Esophagus squamous epithelium (tissue), 5 donors: Measurements from ENCODE around the gene IL22. TPM values are rescaled to one million over a fixed set of nuclear protein-coding genes. Genes with fewer than 3 reads are reported as not detected.

Experiments
- DNase-seq: peaks from one replicate; lab custom pipeline; 2025; lab: John Stamatoyannopoulos, UW
- H3K27ac ChIP-seq, 4 donors: fragments of 200-600 bp; sonication (generic); one replicate each; pipeline ENCODE4 v1.5.1; 2016 to 2019; ENCODE audit warnings: mild to moderate bottlenecking in 1 of 4
- H3K27me3 ChIP-seq, 4 donors: fragments of 200-600 bp; sonication (generic); 1 replicate in 3 of 4; 2 replicates in 1 of 4; pipeline versions ENCODE4 v1.5.1 to v1.6.0; 2017 to 2021; ENCODE audit warnings: antibody characterized with exemption in 1 of 4
- H3K36me3 ChIP-seq, 3 donors: fragments of 200-600 bp; sonication (generic); one replicate each; pipeline ENCODE4 v1.5.1; 2016 to 2019
- H3K4me1 ChIP-seq, 3 donors: fragments of 200-600 bp; sonication (generic); one replicate each; pipeline ENCODE4 v1.5.1; 2017 to 2019
- H3K4me3 ChIP-seq, 4 donors: fragments of 200-600 bp; sonication (generic); 1 replicate in 3 of 4; 2 replicates in 1 of 4; pipeline ENCODE4 v1.5.1; 2016 to 2019; ENCODE audit warnings: mild to moderate bottlenecking in 2 of 4, moderate library complexity in 1 of 4
- H3K9me3 ChIP-seq, 3 donors: fragments of 200-600 bp; sonication (generic); one replicate each; pipeline ENCODE4 v1.5.1; 2016 to 2019
- POLR2A ChIP-seq, 4 donors: fragments of 450-650 bp; IDR thresholded peaks; one replicate each; pipeline ENCODE4 v1.6.1; 2017; ENCODE audit warnings: antibody characterized with exemption in 4 of 4, mild to moderate bottlenecking in 4 of 4, moderate library complexity in 3 of 4
- WGBS, 2 donors: methylation state at CpG; one replicate each; pipeline ENCODE4 v1.1.5; 2018; 5-methylcytosine and 5-hydroxymethylcytosine counted together
- intact Hi-C: fragments of 100-400 bp; cut with DNase I; formaldehyde crosslinking; loops from one replicate; pipeline ENCODE4 v1.15.0; 2022
- total RNA-seq, 4 donors: library from RNA; depleted of rRNA; stranded (reverse); fragments of >200 nt; gene quantifications; one replicate each; pipeline ENCODE4 v1.1.0, GENCODE V29; 2016
- TF ChIP-seq, protein P1 (sequence below), 6 experiments: fragments of 450-650 bp in 4 of 6; fragments of 200-600 bp in 2 of 6; sonication (generic) in 2 of 6; IDR thresholded peaks; one replicate each; pipeline ENCODE4 v1.5.1; 2016 to 2019; ENCODE audit warnings: antibody characterized with exemption in 6 of 6, mild to moderate bottlenecking in 4 of 6, moderate library complexity in 4 of 6
- donor health status: DM: yes; HTN: yes; CAD: no.

Gene IL22
- total RNA-seq, 4 donors from 2014 or later: 0.35 TPM; not detected in 3

DNA sequence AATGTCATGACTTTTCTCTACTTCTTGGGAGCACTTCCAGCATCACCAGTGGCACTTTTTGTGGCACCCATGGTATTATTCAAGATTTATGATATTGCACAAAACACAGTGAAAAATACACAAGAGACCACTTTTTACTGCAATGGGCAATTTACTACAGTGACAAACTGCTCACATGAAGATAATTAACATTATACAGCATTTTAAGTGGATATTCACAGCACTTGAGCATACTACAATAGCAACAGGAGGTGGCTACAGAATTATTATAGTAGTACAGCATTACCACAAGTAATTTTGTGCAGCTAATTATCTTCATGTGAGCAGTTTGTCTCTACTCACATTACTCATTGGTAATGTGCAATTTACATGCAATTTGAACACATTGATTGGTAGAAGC is 46.1 kb downstream of the IL22 start:
- intact Hi-C loops: no loop called here
- peaks cover 0 to 14% (median 0%) of the 10 kb centered on the region in 4 donors for H3K27me3 ChIP-seq
- no peaks in the 10 kb centered on the region for H3K4me1 ChIP-seq
- TF ChIP-seq, protein P1, sequence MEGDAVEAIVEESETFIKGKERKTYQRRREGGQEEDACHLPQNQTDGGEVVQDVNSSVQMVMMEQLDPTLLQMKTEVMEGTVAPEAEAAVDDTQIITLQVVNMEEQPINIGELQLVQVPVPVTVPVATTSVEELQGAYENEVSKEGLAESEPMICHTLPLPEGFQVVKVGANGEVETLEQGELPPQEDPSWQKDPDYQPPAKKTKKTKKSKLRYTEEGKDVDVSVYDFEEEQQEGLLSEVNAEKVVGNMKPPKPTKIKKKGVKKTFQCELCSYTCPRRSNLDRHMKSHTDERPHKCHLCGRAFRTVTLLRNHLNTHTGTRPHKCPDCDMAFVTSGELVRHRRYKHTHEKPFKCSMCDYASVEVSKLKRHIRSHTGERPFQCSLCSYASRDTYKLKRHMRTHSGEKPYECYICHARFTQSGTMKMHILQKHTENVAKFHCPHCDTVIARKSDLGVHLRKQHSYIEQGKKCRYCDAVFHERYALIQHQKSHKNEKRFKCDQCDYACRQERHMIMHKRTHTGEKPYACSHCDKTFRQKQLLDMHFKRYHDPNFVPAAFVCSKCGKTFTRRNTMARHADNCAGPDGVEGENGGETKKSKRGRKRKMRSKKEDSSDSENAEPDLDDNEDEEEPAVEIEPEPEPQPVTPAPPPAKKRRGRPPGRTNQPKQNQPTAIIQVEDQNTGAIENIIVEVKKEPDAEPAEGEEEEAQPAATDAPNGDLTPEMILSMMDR (IDR thresholded peaks at IDR 0.05): no peak
- no peak for TF ChIP-seq POLR2A (IDR thresholded peaks at IDR 0.05)
- no peak for DNase-seq
- no peaks in the 10 kb centered on the region for H3K36me3 ChIP-seq
- no peaks in the 10 kb centered on the region for H3K9me3 ChIP-seq
- H3K4me3 ChIP-seq: no peak overlapping the region
- H3K27ac ChIP-seq: no peak overlapping the region

DNA sequence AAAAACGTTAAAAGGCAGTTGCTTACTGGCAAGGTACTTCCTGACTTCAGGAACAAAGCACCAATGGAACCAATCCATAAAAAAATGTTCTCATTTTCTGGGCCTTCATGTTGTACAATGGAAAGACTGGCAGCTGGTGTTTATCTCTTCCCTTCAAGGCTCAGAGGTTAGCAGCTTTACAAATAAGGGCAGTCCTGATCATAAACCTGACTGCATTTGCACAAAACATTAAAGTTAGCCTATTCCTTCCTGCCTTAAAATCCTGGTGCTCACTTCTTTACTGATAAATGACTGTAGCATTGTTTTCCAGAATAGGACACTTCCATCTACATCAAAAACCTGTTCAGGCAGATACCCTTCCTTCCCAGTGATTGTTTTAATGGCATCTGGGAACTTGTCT is 47.0 kb downstream of the IL22 start:
- no peak overlapping the region for H3K27ac ChIP-seq
- no peaks in the 10 kb centered on the region for H3K36me3 ChIP-seq
- H3K27me3 ChIP-seq: peaks cover 0 to 14% (median 0%) of the 10 kb centered on the region in 4 donors
- H3K4me3 ChIP-seq: no peak overlapping the region
- intact Hi-C loops: no loop called here
- no peaks in the 10 kb centered on the region for H3K9me3 ChIP-seq
- DNase-seq: no peak
- 0 to 20% methylated on average over 1 of the region's 1 CpG for WGBS, 2 donors
- no peak for TF ChIP-seq POLR2A (IDR thresholded peaks at IDR 0.05)
- TF ChIP-seq, protein P1 (IDR thresholded peaks at IDR 0.05): no peak
- H3K4me1 ChIP-seq: no peaks in the 10 kb centered on the region

DNA sequence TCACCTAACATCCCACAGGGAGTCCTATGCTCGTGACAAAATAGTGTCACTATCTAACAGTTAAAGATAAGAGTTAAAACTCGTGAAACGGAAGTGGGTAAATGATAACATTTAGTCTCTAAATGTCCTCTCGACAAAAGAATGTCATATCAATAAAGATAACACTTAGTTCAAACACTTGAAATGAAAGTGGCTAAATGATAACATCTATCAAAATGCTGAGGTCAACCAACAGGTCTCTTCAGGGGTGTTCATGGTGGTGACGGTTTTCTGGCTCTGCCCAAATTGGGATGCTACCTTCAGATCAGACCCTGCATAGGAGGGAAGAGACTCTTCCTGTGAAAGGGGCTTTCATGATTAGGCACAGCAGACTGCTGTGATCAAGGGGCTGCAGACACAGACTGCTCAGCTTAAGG is 49.9 kb downstream of the IL22 start:
- intact Hi-C loops: no loop called here
- Histone ChIP-seq H3K36me3 (no peaks in the 10 kb centered on the region), H3K4me3 (no peak overlapping the region), H3K4me1 (no peaks in the 10 kb centered on the region), H3K9me3 (no peaks in the 10 kb centered on the region), H3K27ac (no peak overlapping the region), H3K27me3 (peaks cover 0 to 10% (median 0%) of the 10 kb centered on the region in 4 donors)
- 62 to 72% methylated on average over 5 of the region's 5 CpGs for WGBS, 2 donors
- DNase-seq: no peak
- TF ChIP-seq POLR2A (IDR thresholded peaks at IDR 0.05): no peak
- TF ChIP-seq, protein P1 (IDR thresholded peaks at IDR 0.05): no peak

DNA sequence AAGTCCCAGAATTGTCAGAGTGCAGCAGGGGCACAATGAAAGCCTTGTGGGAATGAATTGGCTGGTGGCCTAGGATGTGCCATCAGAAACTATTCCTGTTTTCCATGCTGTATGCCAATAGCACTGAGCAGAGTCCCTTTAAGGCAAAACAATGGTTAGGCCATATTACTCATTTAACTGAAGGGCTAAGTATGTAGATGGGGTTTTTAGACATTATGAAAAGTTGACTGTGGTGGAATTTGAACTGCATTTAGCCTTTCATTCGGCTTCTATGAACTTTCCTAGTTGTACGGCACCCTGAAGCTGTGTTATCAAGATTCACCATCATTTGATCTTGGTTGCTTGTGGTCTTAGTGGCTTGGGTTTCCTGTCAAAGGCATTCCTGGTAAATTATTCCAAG is 52.5 kb downstream of the IL22 start:
- no peaks in the 10 kb centered on the region for H3K4me1 ChIP-seq
- WGBS, 2 donors: 59 to 83% methylated on average over 2 of the region's 2 CpGs
- H3K4me3 ChIP-seq: no peak overlapping the region
- DNase-seq: no peak
- no peaks in the 10 kb centered on the region for H3K36me3 ChIP-seq
- H3K27ac ChIP-seq: no peak overlapping the region
- TF ChIP-seq, protein P1 (IDR thresholded peaks at IDR 0.05): no peak
- TF ChIP-seq POLR2A (IDR thresholded peaks at IDR 0.05): no peak
- intact Hi-C loops: no loop called here
- no peaks in the 10 kb centered on the region for H3K9me3 ChIP-seq
- peaks cover 0 to 3% (median 0%) of the 10 kb centered on the region in 4 donors for H3K27me3 ChIP-seq

DNA sequence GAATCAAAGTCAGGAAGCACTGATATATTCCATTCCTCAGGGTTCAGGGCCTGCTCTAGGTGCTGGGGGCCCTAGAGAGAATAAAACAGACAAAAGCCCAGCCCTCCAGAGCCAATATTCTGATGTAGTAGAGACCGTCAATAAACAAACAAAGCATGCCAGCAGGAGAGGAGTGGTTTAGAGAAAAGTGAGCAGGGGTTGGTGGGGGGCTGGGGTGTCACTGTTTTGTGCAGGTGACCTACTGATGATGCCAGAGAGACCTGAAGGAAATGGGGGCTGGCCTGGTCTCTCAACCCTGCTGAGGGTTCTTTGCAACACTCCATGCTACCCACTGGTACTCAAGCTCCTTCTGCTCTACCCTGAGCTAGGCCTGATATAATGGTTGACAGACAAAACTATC is 54.3 kb downstream of the IL22 start:
- no peak for DNase-seq
- no peak overlapping the region for H3K27ac ChIP-seq
- no peaks in the 10 kb centered on the region for H3K4me1 ChIP-seq
- H3K9me3 ChIP-seq: no peaks in the 10 kb centered on the region
- WGBS, 2 donors: 90 to 100% methylated on average over 1 of the region's 1 CpG
- peaks cover 0 to 4% (median 0%) of the 10 kb centered on the region in 4 donors for H3K27me3 ChIP-seq
- intact Hi-C loops: no loop called here
- H3K36me3 ChIP-seq: no peaks in the 10 kb centered on the region
- TF ChIP-seq, protein P1 (IDR thresholded peaks at IDR 0.05): no peak
- no peak overlapping the region for H3K4me3 ChIP-seq
